OCI-LY3 (cell line): ENCODE data around the gene KIF23.

ENCODE experiments used
- H2AFZ ChIP-seq: fragments of 200-600, 300-600 bp; shearing (Covaris generic); 2 replicates; pipeline ENCODE4 v1.6.0; 2014; ENCODE audit warnings: antibody characterized with exemption, low read depth, low read length
- H3K27ac ChIP-seq: fragments of 200-600, 300-600 bp; sonication (generic); 2 replicates; pipeline ENCODE4 v1.5.1; 2014; ENCODE audit warnings: mild to moderate bottlenecking, low read length, moderate library complexity, mixed read lengths
- H3K27me3 ChIP-seq: fragments of 200-600, 300-600 bp; sonication (generic); 2 replicates; pipeline ENCODE4 v1.6.1; 2014; ENCODE audit warnings: low read depth, low read length, mixed read lengths
- H3K36me3 ChIP-seq: fragments of 200-600, 300-600 bp; sonication (generic); replicated peaks from 2 replicates; pipeline ENCODE3; 2014; ENCODE audit warnings: low read depth, low read length, mixed read lengths
- H3K4me1 ChIP-seq: fragments of 300-600, 200-600 bp; sonication (generic); 2 replicates; pipeline ENCODE4 v1.6.1; 2014; ENCODE audit warnings: low read length, mixed read lengths
- H3K4me2 ChIP-seq: fragments of 200-600, 300-600 bp; sonication (generic); 2 replicates; pipeline ENCODE4 v1.6.1; 2014; ENCODE audit warnings: low read length, mixed read lengths
- H3K4me3 ChIP-seq: fragments of 300-600, 200-600 bp; sonication (generic); 2 replicates; pipeline ENCODE4 v1.5.1; 2014; ENCODE audit warnings: antibody characterized with exemption, mild to moderate bottlenecking, low read length, moderate library complexity
- H3K79me2 ChIP-seq: fragments of 300-600, 200-600 bp; shearing (Covaris generic); 2 replicates; pipeline ENCODE4 v1.6.1; 2014; ENCODE audit warnings: mild to moderate bottlenecking, low read length, mixed read lengths
- H3K9ac ChIP-seq: fragments of 300-600, 200-600 bp; shearing (Covaris generic); 2 replicates; pipeline ENCODE4 v1.6.0; 2014; ENCODE audit warnings: mild to moderate bottlenecking, low read length, moderate library complexity
- H3K9me3 ChIP-seq: fragments of 200-600, 300-600 bp; shearing (Covaris generic); 2 replicates; pipeline ENCODE4 v1.6.1; 2014; ENCODE audit warnings: low read length, mixed read lengths; ENCODE audit not compliant: insufficient read depth
- H4K20me1 ChIP-seq: fragments of 200-600, 300-600 bp; sonication (generic); 2 replicates; pipeline ENCODE4 v1.6.1; 2016; ENCODE audit warnings: low read length, mixed read lengths; ENCODE audit not compliant: insufficient read depth
- EZH2phosphoT487 ChIP-seq: fragments of 200-600 bp; shearing (Covaris generic); IDR thresholded peaks from 2 replicates; pipeline ENCODE4 v1.6.1; 2018; ENCODE audit warnings: antibody characterized with exemption, mixed run types, low read depth
- TF ChIP-seq, protein P1 (sequence below): fragments of 200-600, 300-600 bp; sonication (generic); IDR thresholded peaks from 2 replicates; pipeline ENCODE4 v1.5.1; 2014; ENCODE audit warnings: antibody characterized with exemption, low read length, low read depth

KIF23 gene

DNA sequence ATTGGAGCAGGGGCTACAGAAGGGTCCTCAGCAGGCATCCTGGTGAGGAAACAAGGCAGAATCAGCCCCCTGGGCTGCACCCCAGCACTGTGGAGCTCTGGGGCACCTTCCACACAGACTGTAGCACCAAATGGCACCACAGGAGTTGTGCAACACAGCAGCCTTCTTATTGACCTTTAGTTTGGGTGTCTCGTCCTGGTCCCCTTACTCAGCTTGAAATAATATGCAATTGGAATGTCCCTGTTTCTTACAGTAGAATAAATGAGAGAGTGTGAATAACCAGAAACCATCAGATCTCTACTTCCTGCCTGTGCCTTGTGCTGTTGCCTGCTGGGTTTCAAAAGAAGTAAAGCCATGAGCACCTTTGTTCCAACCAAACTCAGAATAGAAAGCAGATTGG is 82.9 kb downstream of the KIF23 start:
- Histone ChIP-seq H3K4me3 (no peak overlapping the region), H3K4me1 (no peaks in the 10 kb centered on the region), H3K9ac (no peak overlapping the region), H3K27me3 (peaks cover 4% of the 10 kb centered on the region; the same call in 1 of the 2 replicates), H2AFZ (no peak overlapping the region), H3K27ac (no peak overlapping the region), H3K36me3 (no peaks in the 10 kb centered on the region), H3K79me2 (no peaks in the 10 kb centered on the region), H4K20me1 (no peaks in the 10 kb centered on the region), H3K4me2 (no peak overlapping the region), H3K9me3 (no peaks in the 10 kb centered on the region)
- TF ChIP-seq, protein P1, sequence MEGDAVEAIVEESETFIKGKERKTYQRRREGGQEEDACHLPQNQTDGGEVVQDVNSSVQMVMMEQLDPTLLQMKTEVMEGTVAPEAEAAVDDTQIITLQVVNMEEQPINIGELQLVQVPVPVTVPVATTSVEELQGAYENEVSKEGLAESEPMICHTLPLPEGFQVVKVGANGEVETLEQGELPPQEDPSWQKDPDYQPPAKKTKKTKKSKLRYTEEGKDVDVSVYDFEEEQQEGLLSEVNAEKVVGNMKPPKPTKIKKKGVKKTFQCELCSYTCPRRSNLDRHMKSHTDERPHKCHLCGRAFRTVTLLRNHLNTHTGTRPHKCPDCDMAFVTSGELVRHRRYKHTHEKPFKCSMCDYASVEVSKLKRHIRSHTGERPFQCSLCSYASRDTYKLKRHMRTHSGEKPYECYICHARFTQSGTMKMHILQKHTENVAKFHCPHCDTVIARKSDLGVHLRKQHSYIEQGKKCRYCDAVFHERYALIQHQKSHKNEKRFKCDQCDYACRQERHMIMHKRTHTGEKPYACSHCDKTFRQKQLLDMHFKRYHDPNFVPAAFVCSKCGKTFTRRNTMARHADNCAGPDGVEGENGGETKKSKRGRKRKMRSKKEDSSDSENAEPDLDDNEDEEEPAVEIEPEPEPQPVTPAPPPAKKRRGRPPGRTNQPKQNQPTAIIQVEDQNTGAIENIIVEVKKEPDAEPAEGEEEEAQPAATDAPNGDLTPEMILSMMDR, result no peak
- TF ChIP-seq EZH2phosphoT487, result no peak

DNA sequence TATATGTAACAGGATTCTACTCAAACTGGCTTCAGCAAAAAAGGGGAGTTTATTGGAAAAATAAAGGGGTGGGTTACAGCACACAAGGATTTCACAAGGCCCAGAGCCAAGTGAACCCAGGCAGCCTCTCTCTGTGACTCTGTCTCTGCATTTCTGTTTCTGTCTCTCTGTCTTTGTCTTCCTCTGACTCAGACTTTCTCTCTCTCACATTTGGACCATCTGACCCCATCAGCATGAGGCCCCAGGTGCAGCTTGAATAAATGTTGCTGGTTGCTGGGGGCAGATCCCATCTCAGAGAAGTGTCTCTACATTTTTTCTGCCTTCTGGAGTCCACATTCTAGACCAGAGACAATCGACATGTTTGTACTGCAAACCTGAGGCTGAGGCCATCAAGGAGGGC is 83.5 kb downstream of the KIF23 start:
- Histone ChIP-seq H3K9ac (no peak overlapping the region), H3K27ac (no peak overlapping the region), H3K4me3 (no peak overlapping the region), H3K4me1 (no peaks in the 10 kb centered on the region), H3K4me2 (no peak overlapping the region), H3K27me3 (peaks cover 4% of the 10 kb centered on the region; the same call in 1 of the 2 replicates), H3K36me3 (no peaks in the 10 kb centered on the region), H3K9me3 (no peaks in the 10 kb centered on the region), H2AFZ (no peak overlapping the region), H3K79me2 (no peaks in the 10 kb centered on the region), H4K20me1 (no peaks in the 10 kb centered on the region)
- TF ChIP-seq, protein P1, result no peak
- no peak for TF ChIP-seq EZH2phosphoT487
